ENCODE measurements around the gene ZC3H15.

DNA sequence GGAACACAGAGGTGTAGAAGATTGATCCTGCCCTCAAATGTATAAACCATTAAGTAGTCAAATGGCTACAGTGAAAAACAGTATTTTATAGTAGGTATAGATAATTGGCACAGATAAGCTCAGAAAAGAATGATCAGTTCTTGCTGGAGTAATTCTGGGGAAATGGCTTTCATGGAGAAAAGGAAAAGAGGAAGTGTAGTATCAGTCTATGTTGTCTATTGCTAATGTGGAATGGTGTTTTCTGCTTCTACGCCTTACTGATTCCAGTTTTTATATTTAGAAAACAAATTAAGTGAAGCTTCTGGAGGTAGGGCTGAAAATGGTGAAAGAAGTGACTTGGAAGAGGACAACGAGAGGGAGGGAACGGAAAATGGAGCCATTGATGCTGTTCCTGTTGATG lies 22.2 kb downstream of the ZC3H15 start:
- no peak for TF ChIP-seq POLR2A (IDR thresholded peaks at IDR 0.05; ENCODE audit: low read depth, low read length)
- no peak for TF ChIP-seq POLR2AphosphoS5 (IDR thresholded peaks at IDR 0.05; ENCODE audit: low read depth, low read length)
- no peak for TF ChIP-seq TAF1 (IDR thresholded peaks at IDR 0.05; ENCODE audit: low read depth, low read length)
- no peak for TF ChIP-seq PAX5 (IDR thresholded peaks at IDR 0.05; ENCODE audit: insufficient read depth, low read length, severe bottlenecking)
- peak; percentile 48 for TF ChIP-seq SPI1 (IDR thresholded peaks at IDR 0.05; ENCODE audit: low read depth, low read length)

All from GM12891 (cell line).